ENCODE results near the gene TMEM141. TPM values are rescaled to one million over a fixed set of nuclear protein-coding genes. Genes with fewer than 3 reads are reported as not detected.

TMEM141 gene
- total and polyA plus RNA-seq, 2 donors (not counting 3 experiments of a cell fraction or from before 2014, with no cell fraction given): 43.2 to 146 TPM

- Histone ChIP-seq H2AFZ (ENCODE audit: low read depth, low read length) (no peak within 1 kb of the TSS), H3K4me2 (ENCODE audit: insufficient read depth, low read length) (no peak within 1 kb of the TSS), H3K9me1 (replicated peaks; ENCODE audit: control insufficient read depth, extremely low read depth, insufficient read depth, low read length) (no peaks in the 10 kb centered on the region), H4K20me1 (replicated peaks; ENCODE audit: control insufficient read depth, extremely low read depth, insufficient read depth, low read length) (no peaks in the 10 kb centered on the region), H3K4me3 (replicated peaks in 1 of 3; ENCODE audit: insufficient read depth in 1 of 3, low read depth in 1 of 3, low read length in 3 of 3) (no peak within 1 kb of the TSS), H3K4me1 (ENCODE audit: control insufficient read depth, extremely low read depth, insufficient read depth, low read length) (no peaks in the 10 kb centered on the region), H3K36me3 (ENCODE audit: control insufficient read depth in 2 of 2, extremely low read depth in 1 of 2, insufficient read depth in 2 of 2, low read length in 2 of 2) (no peaks in the 10 kb centered on the region), H3K9me3 (replicated peaks; ENCODE audit: control insufficient read depth, insufficient read depth, low read length) (no peaks in the 10 kb centered on the region), H3K27me3 (ENCODE audit: control insufficient read depth in 2 of 2, insufficient read depth in 2 of 2, low read length in 2 of 2) (peaks cover 0 to 5% of the 10 kb centered on the region in 2 experiments), H3K9ac (replicated peaks; ENCODE audit: extremely low read depth, insufficient read depth, low read length) (no peak within 1 kb of the TSS), H3K79me2 (ENCODE audit: control insufficient read depth, insufficient read depth, low read length) (no peaks in the 10 kb centered on the region), H3K27ac (ENCODE audit: insufficient read depth, low read depth, low read length) (no peak within 1 kb of the TSS)
- dilution Hi-C loops (cut with MboI; ENCODE audit: extremely low pct_ligation_motif_present, low sequenced_read_pairs): no loop called here
- ChIA-PET CTCF (interaction anchor here (1.0 to 6.0 kb wide), 4 partner anchors 12 to 56 kb away, joined by 3 to 31 read pairs (median 4); no protein-coding TSS in a partner anchor), POLR2A (no interaction called here)
- BruUV-seq (replicated peaks): no TSS peak
- intact Hi-C loops (cut with micrococcal nuclease): no loop called here
- TF ChIP-seq FOS (IDR thresholded peaks at IDR 0.05; ENCODE audit: borderline replicate concordance, insufficient read depth, low read length) (no peak), CTCF (IDR thresholded peaks at IDR 0.05; ENCODE audit: extremely low read depth in 1 of 2, insufficient read depth in 1 of 2, low read depth in 1 of 2, low read length in 2 of 2) (peak; percentile 28 to 64)
- no peak for FAIRE-seq
- no peak for DNase-seq (ENCODE audit: low read depth, low spot score)
These were observed 48.4 kb upstream of the TMEM141 start, which contains the start of gene LCN10 for GRCh38 chr9:136742591-136743391. LCN10 (minus strand) TSS chr9:136742940; CDS start chr9:136742903, 37 bp downstream.

GRCh38 chr9:136743639-136744211 lies 47.4 kb upstream of the TMEM141 start:
- H3K9ac ChIP-seq (replicated peaks; ENCODE audit: extremely low read depth, insufficient read depth, low read length): no peak overlapping the region
- no peak overlapping the region for H3K27ac ChIP-seq (ENCODE audit: insufficient read depth, low read depth, low read length)
- dilution Hi-C loops (cut with MboI; ENCODE audit: extremely low pct_ligation_motif_present, low sequenced_read_pairs) (no loop called here), intact Hi-C loops (cut with micrococcal nuclease) (no loop called here)
- H3K79me2 ChIP-seq (ENCODE audit: control insufficient read depth, insufficient read depth, low read length): no peaks in the 10 kb centered on the region
- H3K9me1 ChIP-seq (replicated peaks; ENCODE audit: control insufficient read depth, extremely low read depth, insufficient read depth, low read length): no peaks in the 10 kb centered on the region
- no peaks in the 10 kb centered on the region for H3K36me3 ChIP-seq (ENCODE audit: control insufficient read depth in 2 of 2, extremely low read depth in 1 of 2, insufficient read depth in 2 of 2, low read length in 2 of 2)
- peaks cover 0 to 5% of the 10 kb centered on the region in 2 experiments for H3K27me3 ChIP-seq (ENCODE audit: control insufficient read depth in 2 of 2, insufficient read depth in 2 of 2, low read length in 2 of 2)
- DNase-seq (ENCODE audit: low read depth, low spot score): no peak
- FAIRE-seq: no peak
- no TSS peak for BruUV-seq (replicated peaks)
- no peaks in the 10 kb centered on the region for H3K4me1 ChIP-seq (ENCODE audit: control insufficient read depth, extremely low read depth, insufficient read depth, low read length)
- POLR2A ChIA-PET: interaction anchor here (1.0 kb wide), 1 partner anchor 16 kb away, joined by 3 read pairs; no protein-coding TSS in a partner anchor
- no peak overlapping the region for H3K4me2 ChIP-seq (ENCODE audit: insufficient read depth, low read length)
- CTCF ChIA-PET: interaction anchor here (1.0 to 6.0 kb wide), 3 partner anchors 14 to 57 kb away, joined by 3 to 31 read pairs (median 5); no protein-coding TSS in a partner anchor
- TF ChIP-seq POLR2AphosphoS5 (IDR thresholded peaks at IDR 0.05; ENCODE audit: insufficient read depth, low read depth, low read length) (no peak), FOS (IDR thresholded peaks at IDR 0.05; ENCODE audit: borderline replicate concordance, insufficient read depth, low read length) (no peak), JUN (IDR thresholded peaks at IDR 0.05; ENCODE audit: borderline replicate concordance, insufficient read depth, insufficient read length, low read depth) (no peak), MAX (IDR thresholded peaks at IDR 0.05; ENCODE audit: insufficient read depth, insufficient read length) (no peak), GATA2 (IDR thresholded peaks at IDR 0.05; ENCODE audit: insufficient read depth, insufficient read length, low read depth, low read length) (no peak), CTCF (IDR thresholded peaks at IDR 0.05; ENCODE audit: extremely low read depth in 1 of 2, insufficient read depth in 1 of 2, low read depth in 1 of 2, low read length in 2 of 2) (no peak)
- H2AFZ ChIP-seq (ENCODE audit: low read depth, low read length): no peak overlapping the region
- no peak overlapping the region for H3K4me3 ChIP-seq (replicated peaks in 1 of 3; ENCODE audit: insufficient read depth in 1 of 3, low read depth in 1 of 3, low read length in 3 of 3)
- H4K20me1 ChIP-seq (replicated peaks; ENCODE audit: control insufficient read depth, extremely low read depth, insufficient read depth, low read length): no peaks in the 10 kb centered on the region
- no peaks in the 10 kb centered on the region for H3K9me3 ChIP-seq (replicated peaks; ENCODE audit: control insufficient read depth, insufficient read depth, low read length)

Data from endothelial cell of umbilical vein (primary cell).